ENCODE data around the gene DENND4A. TPM values are rescaled to one million over a fixed set of nuclear protein-coding genes. Genes with fewer than 3 reads are reported as not detected.

Gene DENND4A
- total and polyA plus RNA-seq, 9 of the 15 experiments (the other 6 are each of a cell fraction or from before 2014, with no cell fraction given): 6.8 to 32.3 (median 19.9) TPM

GRCh38 chr15:65805019-65805745 lies 13.1 kb upstream of the DENND4A start (continued):
- peak; percentile 64; the same call in 1 of the 2 replicates for TF ChIP-seq JUND (IDR thresholded peaks at IDR 0.05; ENCODE audit: borderline replicate concordance, low read depth, low read length)
- TF ChIP-seq JUND (tag; IDR thresholded peaks at IDR 0.05; ENCODE audit: borderline replicate concordance, low read depth, low read length): no peak; the same call in 1 of the 3 replicates
- no peak for TF ChIP-seq KLF13 (tag; IDR thresholded peaks at IDR 0.05; ENCODE audit: borderline replicate concordance, low read depth)
- peak; percentile 77; the same call in 1 of the 2 replicates for TF ChIP-seq HEY1 (CRISPR knock-in tag; IDR thresholded peaks at IDR 0.05; ENCODE audit: borderline replicate concordance)
- no peak for TF ChIP-seq ATF1 (CRISPR knock-in tag; IDR thresholded peaks at IDR 0.05)
- peak; percentile 53; the same call in 1 of the 2 replicates for TF ChIP-seq ATF1 (tag; IDR thresholded peaks at IDR 0.05)
- TF ChIP-seq CCNT2 (IDR thresholded peaks at IDR 0.05; ENCODE audit: borderline replicate concordance, extremely low read depth, insufficient read length, low read depth, low read length): peak; percentile 99
- TF ChIP-seq NFATC3 (IDR thresholded peaks at IDR 0.05): peak; percentile 53; the same call in 1 of the 2 replicates
- TF ChIP-seq ETV1 (tag; conservative IDR thresholded peaks at IDR 0.05; ENCODE audit: low read depth): 0 out of 2 replicates have a peak, but pooled peaks have one; percentile 13
- TF ChIP-seq CBX8 (IDR thresholded peaks at IDR 0.05; ENCODE audit: borderline replicate concordance, extremely low read depth, low read depth, low read length, poor library complexity, severe bottlenecking): no peak
- TF ChIP-seq CTBP1 (IDR thresholded peaks at IDR 0.05; ENCODE audit: borderline replicate concordance): peak; percentile 60; the same call in 1 of the 2 replicates
- TF ChIP-seq NFIC (IDR thresholded peaks at IDR 0.05): peak; percentile 88
- peak in 1 of 2 experiments; percentile 15; a peak in 1 of 4 replicates for TF ChIP-seq RAD21 (CRISPR knock-in tag; conservative IDR thresholded peaks at IDR 0.05 in 1 of 2, IDR thresholded peaks at IDR 0.05 in 1 of 2)
- TF ChIP-seq TAL1 (IDR thresholded peaks at IDR 0.05): peak; percentile 98
- peak; percentile 97 for TF ChIP-seq DACH1 (IDR thresholded peaks at IDR 0.05; ENCODE audit: partially characterized antibody)
- no peak for TF ChIP-seq ZNF561 (CRISPR knock-in tag; conservative IDR thresholded peaks at IDR 0.05)
- peak; percentile 94 for TF ChIP-seq EP300 (IDR thresholded peaks at IDR 0.05; ENCODE audit: low read length)
- peak; percentile 85 for TF ChIP-seq FOSL1 (tag; conservative IDR thresholded peaks at IDR 0.05)
- peak; percentile 71; the same call in 1 of the 2 replicates for TF ChIP-seq DMBX1 (CRISPR knock-in tag; IDR thresholded peaks at IDR 0.05; ENCODE audit: borderline replicate concordance)
- TF ChIP-seq ZNF79 (CRISPR knock-in tag; IDR thresholded peaks at IDR 0.05; ENCODE audit: low read depth): no peak
- TF ChIP-seq CEBPG (CRISPR knock-in tag; IDR thresholded peaks at IDR 0.05): no peak
- peak; percentile 33 to 50; a peak in 2 of 4 replicates for TF ChIP-seq CEBPG (tag; conservative IDR thresholded peaks at IDR 0.05 in 1 of 2, IDR thresholded peaks at IDR 0.05 in 1 of 2)
- peak; percentile 55 for TF ChIP-seq VEZF1 (CRISPR knock-in tag; IDR thresholded peaks at IDR 0.05)
- TF ChIP-seq ZSCAN29 (IDR thresholded peaks at IDR 0.05): no peak
- peak; percentile 98 for TF ChIP-seq SMARCC2 (IDR thresholded peaks at IDR 0.05; ENCODE audit: low read depth)
- TF ChIP-seq MECOM (CRISPR knock-in tag; IDR thresholded peaks at IDR 0.05): 0 out of 2 replicates have a peak, but pooled peaks have one; percentile 16
- peak; percentile 78 for TF ChIP-seq SMAD4 (CRISPR knock-in tag; conservative IDR thresholded peaks at IDR 0.05)
- TF ChIP-seq MEIS2 (IDR thresholded peaks at IDR 0.05; ENCODE audit: partially characterized antibody): peak; percentile 92
- TF ChIP-seq CBFA2T3 (IDR thresholded peaks at IDR 0.05): peak; percentile 98
